ENCODE data around the gene KPRP. TPM values are rescaled to one million over a fixed set of nuclear protein-coding genes. Genes with fewer than 3 reads are reported as not detected.

KPRP gene
- total RNA-seq, 1 donor from 2014 or later = not detected

- H3K27ac Mint-ChIP-seq = no peak overlapping the region
- H3K4me1 ChIP-seq = no peaks in the 10 kb centered on the region
- H3K36me3 ChIP-seq = no peaks in the 10 kb centered on the region
- no peak overlapping the region for H3K9ac ChIP-seq
- peaks cover 16% of the 10 kb centered on the region for H3K9me3 Mint-ChIP-seq
- H3K27me3 Mint-ChIP-seq (ENCODE audit: insufficient read depth, low read depth) = no peaks in the 10 kb centered on the region
- H3K79me2 ChIP-seq (ENCODE audit: low read depth) = no peaks in the 10 kb centered on the region
- H3K4me3 Mint-ChIP-seq = no peak overlapping the region
- no peaks in the 10 kb centered on the region for H4K20me1 ChIP-seq (ENCODE audit: low read depth)
- no peak overlapping the region for H3K4me2 ChIP-seq
- no peak for TF ChIP-seq EZH2 (IDR thresholded peaks at IDR 0.05)
- no peak for TF ChIP-seq CTCF (IDR thresholded peaks at IDR 0.05)
- TF ChIP-seq EZH2phosphoT487 (IDR thresholded peaks at IDR 0.05) = no peak
- no peak overlapping the region for H3K27ac ChIP-seq
- H2AFZ ChIP-seq (replicated peaks) = no peak overlapping the region
- no peaks in the 10 kb centered on the region for H3K27me3 ChIP-seq
- H3F3A ChIP-seq (ENCODE audit: low read depth) = no peaks in the 10 kb centered on the region
- peaks cover 40% of the 10 kb centered on the region for H3K9me3 ChIP-seq (ENCODE audit: low read depth)
- H3K4me1 Mint-ChIP-seq = no peaks in the 10 kb centered on the region
- H3K4me3 ChIP-seq = no peak overlapping the region
- H3K36me3 Mint-ChIP-seq = no peaks in the 10 kb centered on the region
- DNase-seq (ENCODE audit: low spot score) = no peak
Measured at GRCh38 chr1:152801333-152801732, 43.5 kb downstream of the KPRP start.

GRCh38 chr1:152806576-152806975, 48.8 kb downstream of the KPRP start, which contains the start of gene LCE1C:
LCE1C (minus strand) TSS chr1:152806651; CDS start chr1:152805478, 1,173 bp downstream.
- H3K9me3 Mint-ChIP-seq = peaks cover 14% of the 10 kb centered on the region
- no peak within 1 kb of the TSS for H3K4me2 ChIP-seq
- peaks cover 33% of the 10 kb centered on the region for H3K9me3 ChIP-seq (ENCODE audit: low read depth)
- H3K27me3 Mint-ChIP-seq (ENCODE audit: insufficient read depth, low read depth) = peaks cover 3% of the 10 kb centered on the region
- H3K4me3 ChIP-seq = no peak within 1 kb of the TSS
- no peaks in the 10 kb centered on the region for H3K36me3 ChIP-seq
- no peak for DNase-seq (ENCODE audit: low spot score)
- H3K9ac ChIP-seq = no peak within 1 kb of the TSS
- H3K36me3 Mint-ChIP-seq = no peaks in the 10 kb centered on the region
- TF ChIP-seq EZH2phosphoT487 (IDR thresholded peaks at IDR 0.05) = no peak
- no peak for TF ChIP-seq CTCF (IDR thresholded peaks at IDR 0.05)
- TF ChIP-seq EZH2 (IDR thresholded peaks at IDR 0.05) = no peak
- H3F3A ChIP-seq (ENCODE audit: low read depth) = no peaks in the 10 kb centered on the region
- H4K20me1 ChIP-seq (ENCODE audit: low read depth) = no peaks in the 10 kb centered on the region
- no peak within 1 kb of the TSS for H3K27ac Mint-ChIP-seq
- H3K4me1 Mint-ChIP-seq = no peaks in the 10 kb centered on the region
- H2AFZ ChIP-seq (replicated peaks) = no peak within 1 kb of the TSS
- H3K4me3 Mint-ChIP-seq = no peak within 1 kb of the TSS
- no peak within 1 kb of the TSS for H3K27ac ChIP-seq
- no peaks in the 10 kb centered on the region for H3K4me1 ChIP-seq
- no peaks in the 10 kb centered on the region for H3K27me3 ChIP-seq
- no peaks in the 10 kb centered on the region for H3K79me2 ChIP-seq (ENCODE audit: low read depth)

GRCh38 chr1:152811050-152811449, 53.2 kb downstream of the KPRP start:
- peaks cover 3% of the 10 kb centered on the region for H3K27me3 Mint-ChIP-seq (ENCODE audit: insufficient read depth, low read depth)
- Histone ChIP-seq H2AFZ (replicated peaks) (no peak overlapping the region), H3K27ac (no peak overlapping the region), H3F3A (ENCODE audit: low read depth) (no peaks in the 10 kb centered on the region), H3K9me3 (ENCODE audit: low read depth) (peaks cover 39% of the 10 kb centered on the region), H3K4me3 (no peak overlapping the region), H3K4me1 (no peaks in the 10 kb centered on the region), H3K9ac (no peak overlapping the region), H4K20me1 (ENCODE audit: low read depth) (no peaks in the 10 kb centered on the region), H3K79me2 (ENCODE audit: low read depth) (no peaks in the 10 kb centered on the region), H3K4me2 (no peak overlapping the region), H3K27me3 (no peaks in the 10 kb centered on the region), H3K36me3 (no peaks in the 10 kb centered on the region)
- no peak overlapping the region for H3K27ac Mint-ChIP-seq
- H3K4me1 Mint-ChIP-seq = no peaks in the 10 kb centered on the region
- H3K36me3 Mint-ChIP-seq = no peaks in the 10 kb centered on the region
- H3K4me3 Mint-ChIP-seq = no peak overlapping the region
- H3K9me3 Mint-ChIP-seq = peaks cover 12% of the 10 kb centered on the region
- no peak for TF ChIP-seq CTCF (IDR thresholded peaks at IDR 0.05)
- TF ChIP-seq EZH2phosphoT487 (IDR thresholded peaks at IDR 0.05) = no peak
- TF ChIP-seq EZH2 (IDR thresholded peaks at IDR 0.05) = no peak
- DNase-seq (ENCODE audit: low spot score) = no peak

Other genes starting within 250 kb of the KPRP start
- not detected in 2 replicates for gene LCE5A, start 247.2 kb upstream of the KPRP start, total RNA-seq (ENCODE audit: low replicate concordance)
- not detected in 2 replicates for gene CRCT1, start 243.5 kb upstream of the KPRP start, total RNA-seq (ENCODE audit: low replicate concordance)
- not detected in 2 replicates for gene LCE3E, start 191.2 kb upstream of the KPRP start, total RNA-seq (ENCODE audit: low replicate concordance)
- not detected in 2 replicates for gene LCE3D, start 177.5 kb upstream of the KPRP start, total RNA-seq (ENCODE audit: low replicate concordance)
- gene LCE3C, start 157.8 kb upstream of the KPRP start, total RNA-seq (ENCODE audit: low replicate concordance) = not detected in 2 replicates
- not detected in 2 replicates for gene LCE3B, start 144.2 kb upstream of the KPRP start, total RNA-seq (ENCODE audit: low replicate concordance)
- gene LCE3A, start 134.9 kb upstream of the KPRP start, total RNA-seq (ENCODE audit: low replicate concordance) = not detected in 2 replicates
- not detected in 2 replicates for gene LCE2D, start 94.6 kb upstream of the KPRP start, total RNA-seq (ENCODE audit: low replicate concordance)
- not detected in 2 replicates for gene LCE2C, start 82.7 kb upstream of the KPRP start, total RNA-seq (ENCODE audit: low replicate concordance)
- not detected in 2 replicates for gene LCE2B, start 71.9 kb upstream of the KPRP start, total RNA-seq (ENCODE audit: low replicate concordance)
- not detected in 2 replicates for gene LCE2A, start 59.7 kb upstream of the KPRP start, total RNA-seq (ENCODE audit: low replicate concordance)
- gene LCE4A, start 49.9 kb upstream of the KPRP start, total RNA-seq (ENCODE audit: low replicate concordance) = not detected in 2 replicates
- not detected in 2 replicates for gene LCE1F, start 17.1 kb downstream of the KPRP start, total RNA-seq (ENCODE audit: low replicate concordance)
- not detected in 2 replicates for gene LCE1E, start 28.2 kb downstream of the KPRP start, total RNA-seq (ENCODE audit: low replicate concordance)
- gene LCE1D, start 38.7 kb downstream of the KPRP start, total RNA-seq (ENCODE audit: low replicate concordance) = not detected in 2 replicates
- not detected in 2 replicates for gene LCE1C, start 48.6 kb downstream of the KPRP start, total RNA-seq (ENCODE audit: low replicate concordance)
- not detected in 2 replicates for gene LCE1B, start 53.9 kb downstream of the KPRP start, total RNA-seq (ENCODE audit: low replicate concordance)
- not detected in 2 replicates for gene LCE1A, start 69.4 kb downstream of the KPRP start, total RNA-seq (ENCODE audit: low replicate concordance)
- not detected in 2 replicates for gene LCE6A, start 84.8 kb downstream of the KPRP start, total RNA-seq (ENCODE audit: low replicate concordance)
- not detected in 2 replicates for gene LCE7A, start 102.0 kb downstream of the KPRP start, total RNA-seq (ENCODE audit: low replicate concordance)
- gene SMCP, start 120.3 kb downstream of the KPRP start, total RNA-seq (ENCODE audit: low replicate concordance) = not detected in 2 replicates
- not detected in 2 replicates for gene IVL, start 150.5 kb downstream of the KPRP start, total RNA-seq (ENCODE audit: low replicate concordance)
- gene SPRR5, start 189.2 kb downstream of the KPRP start, total RNA-seq (ENCODE audit: low replicate concordance) = not detected in 2 replicates
- gene SPRR4, start 212.6 kb downstream of the KPRP start, total RNA-seq (ENCODE audit: low replicate concordance) = not detected in 2 replicates
- not detected in 2 replicates for gene SPRR1A, start 226.1 kb downstream of the KPRP start, total RNA-seq (ENCODE audit: low replicate concordance)
- not detected in 2 replicates for gene SPRR3, start 243.7 kb downstream of the KPRP start, total RNA-seq (ENCODE audit: low replicate concordance)

All from neural progenitor cell (in vitro differentiated cells).